Liver (tissue), 9 donors: Measurements from ENCODE around the gene GNPTG. TPM values are rescaled to one million over a fixed set of nuclear protein-coding genes. Genes with fewer than 3 reads are reported as not detected.

Experiments
- DNase-seq: peaks from one replicate; pipeline ENCODE4 v3.0.0-alpha.2; 2017; ENCODE audit warnings: low spot score
- H3K27ac ChIP-seq, 2 donors: one replicate each; pipeline ENCODE4 v1.7.0; 2013; ENCODE audit warnings: inconsistent platforms in 2 of 2, low read length in 2 of 2, control low read depth in 1 of 2, low read depth in 1 of 2, mild to moderate bottlenecking in 1 of 2
- H3K27me3 ChIP-seq, 4 donors: one replicate each; pipeline versions ENCODE4 v1.6.1 to v1.7.0; 2013; ENCODE audit warnings: low read length in 3 of 4, inconsistent platforms in 1 of 4, mild to moderate bottlenecking in 1 of 4, moderate library complexity in 1 of 4; ENCODE audit not compliant: control insufficient read depth in 4 of 4, insufficient read depth in 4 of 4
- H3K36me3 ChIP-seq, 4 donors: one replicate each; pipeline versions ENCODE4 v1.6.1 to v1.7.0; 2013; ENCODE audit warnings: low read length in 3 of 4, mild to moderate bottlenecking in 3 of 4, low read depth in 1 of 4, moderate library complexity in 1 of 4; ENCODE audit not compliant: control insufficient read depth in 4 of 4, insufficient read depth in 3 of 4
- H3K4me1 ChIP-seq, 4 donors: one replicate each; pipeline versions ENCODE4 v1.6.1 to v1.7.0; 2013; ENCODE audit warnings: low read length in 3 of 4, mild to moderate bottlenecking in 3 of 4, moderate library complexity in 1 of 4; ENCODE audit not compliant: control insufficient read depth in 4 of 4, insufficient read depth in 4 of 4
- H3K4me3 ChIP-seq, 3 donors: one replicate each; pipeline versions ENCODE4 v1.6.1 to v1.7.0; 2013; ENCODE audit warnings: low read length in 3 of 3, control low read depth in 1 of 3, low read depth in 1 of 3, mild to moderate bottlenecking in 1 of 3
- H3K9ac ChIP-seq, 2 donors: one replicate each; pipeline ENCODE4 v1.7.0; 2013; ENCODE audit warnings: low read length in 2 of 2, mild to moderate bottlenecking in 2 of 2, moderate library complexity in 2 of 2, control low read depth in 1 of 2, low read depth in 1 of 2
- H3K9me3 ChIP-seq, 4 donors: one replicate each; pipeline versions ENCODE4 v1.6.1 to v1.7.0; 2013; ENCODE audit warnings: low read length in 3 of 4; ENCODE audit not compliant: control insufficient read depth in 4 of 4
- EGR1 ChIP-seq, 2 donors: IDR thresholded peaks; 2 replicates each; pipeline ENCODE4 v1.6.1; 2016 to 2018; ENCODE audit warnings: antibody characterized with exemption in 2 of 2, low read depth in 2 of 2
- FOXA1 ChIP-seq: IDR thresholded peaks from 2 replicates; pipeline ENCODE4 v1.6.1; 2016; ENCODE audit warnings: antibody characterized with exemption
- FOXA2 ChIP-seq: IDR thresholded peaks from 2 replicates; pipeline ENCODE4 v1.6.1; 2016; ENCODE audit warnings: antibody characterized with exemption
- HNF4A ChIP-seq, 2 donors: conservative IDR thresholded peaks; 2 replicates each; pipeline ENCODE4 v1.6.1; 2016; ENCODE audit warnings: antibody characterized with exemption in 2 of 2, mild to moderate bottlenecking in 2 of 2
- HNF4G ChIP-seq: IDR thresholded peaks from 2 replicates; pipeline ENCODE4 v1.6.1; 2016; ENCODE audit warnings: antibody characterized with exemption
- JUND ChIP-seq, 2 donors: IDR thresholded peaks; 2 replicates each; pipeline ENCODE4 v1.6.1; 2016; ENCODE audit warnings: antibody characterized with exemption in 2 of 2
- NR2F2 ChIP-seq: IDR thresholded peaks from 2 replicates; pipeline ENCODE4 v1.6.1; 2016; ENCODE audit warnings: antibody characterized with exemption
- RAD21 ChIP-seq, 2 donors: IDR thresholded peaks; 2 replicates each; pipeline ENCODE4 v1.6.1; 2016; ENCODE audit warnings: antibody characterized with exemption in 2 of 2, mild to moderate bottlenecking in 2 of 2
- RXRA ChIP-seq, 2 donors: IDR thresholded peaks; 2 replicates each; pipeline ENCODE4 v1.6.1; 2017 to 2018; ENCODE audit warnings: antibody characterized with exemption in 2 of 2, mild to moderate bottlenecking in 1 of 2
- SP1 ChIP-seq: IDR thresholded peaks from 2 replicates; pipeline ENCODE4 v1.6.1; 2018; ENCODE audit warnings: antibody characterized with exemption, mild to moderate bottlenecking
- TAF1 ChIP-seq: conservative IDR thresholded peaks from 2 replicates; pipeline ENCODE4 v1.6.1; 2016; ENCODE audit warnings: antibody characterized with exemption, mild to moderate bottlenecking
- YY1 ChIP-seq: IDR thresholded peaks from 2 replicates; pipeline ENCODE4 v1.6.1; 2016; ENCODE audit warnings: antibody characterized with exemption, mild to moderate bottlenecking
- WGBS: extraction: QIAGEN DNeasy Blood & Tissue Kit; methylation state at CpG from one replicate; pipeline ENCODE4 v1.1.7; 2013; 5-methylcytosine and 5-hydroxymethylcytosine counted together
- polyA plus RNA-seq, 2 donors: library from polyadenylated mRNA; stranded (reverse) in 1 of 2; unstranded in 1 of 2; fragments of 200-250 nt in 1 of 2; fragments of >200 nt in 1 of 2; fragmentation: Nextera tagmentation in 1 of 2; extraction: Ambion mirVana in 1 of 2; gene quantifications; one replicate each; pipeline versions ENCODE4 v1.2.1 to v1.2.3, GENCODE V29; 2013 to 2015
- total RNA-seq, 2 donors: library from RNA; depleted of rRNA; stranded (reverse); fragments of >200 nt; gene quantifications; one replicate each; pipeline ENCODE4 v1.2.3, GENCODE V29; 2014
- TF ChIP-seq, protein P1 (sequence below): fragments of 150-350 bp; IDR thresholded peaks from 2 replicates; pipeline ENCODE4 v1.5.1; 2017; ENCODE audit warnings: improper control_type of control experiment, low read depth, low read length; ENCODE audit not compliant: missing input control
- TF ChIP-seq, protein P2 (sequence below): IDR thresholded peaks from 2 replicates; pipeline ENCODE4 v1.6.1; 2016; ENCODE audit warnings: antibody characterized with exemption
- TF ChIP-seq, protein P3 (sequence below): IDR thresholded peaks from 2 replicates; pipeline ENCODE4 v1.6.1; 2016; ENCODE audit warnings: antibody characterized with exemption
- TF ChIP-seq, protein P4 (sequence below): IDR thresholded peaks from 2 replicates; pipeline ENCODE4 v1.6.1; 2016; ENCODE audit warnings: antibody characterized with exemption, mild to moderate bottlenecking
- TF ChIP-seq, protein P5 (sequence below): IDR thresholded peaks from 2 replicates; pipeline ENCODE4 v1.6.1; 2016; ENCODE audit warnings: antibody characterized with exemption
- donor health status: healthy.
- donor health status: healthy.
- donor health status: healthy.
- donor health status: healthy.
- donor health status: healthy.

The GNPTG gene
- total and polyA plus RNA-seq, 4 donors = 24.4 to 79.6 (median 41.0) TPM

DNA sequence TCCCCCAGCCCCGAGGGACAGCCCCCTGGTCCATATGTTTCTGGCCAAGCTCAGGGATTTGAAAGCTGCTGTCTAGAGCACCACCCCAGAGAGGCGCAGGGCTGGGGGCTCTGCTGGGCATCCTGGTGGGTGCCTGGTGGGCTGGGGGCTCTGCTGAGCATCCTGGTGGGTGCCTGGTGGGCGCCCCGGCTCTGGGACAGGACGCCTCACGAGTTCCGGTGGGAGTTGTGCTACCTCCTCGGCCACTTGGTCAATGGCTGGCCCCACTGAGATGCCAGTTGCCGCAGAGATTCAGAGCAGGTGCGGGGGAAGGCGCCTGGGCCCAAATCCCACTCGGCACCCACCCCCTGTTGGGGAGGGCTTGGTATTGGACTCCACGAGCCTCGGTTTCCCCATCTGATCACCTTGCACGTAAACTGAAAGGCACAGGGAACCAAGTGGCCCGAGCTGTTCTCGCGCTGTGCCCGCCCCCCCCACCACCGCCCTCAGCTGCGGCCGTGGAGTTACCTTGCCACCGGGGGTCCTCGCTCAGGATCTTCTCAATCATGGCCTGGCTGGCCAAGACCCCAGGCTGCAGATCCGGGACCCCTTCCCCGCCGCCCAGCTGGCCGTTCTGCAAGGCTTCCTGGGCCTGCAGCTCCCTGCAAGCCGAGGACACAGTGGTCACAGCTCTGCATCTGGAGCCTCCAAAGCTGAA, 49.5 kb downstream of the GNPTG start (continued):
- TF ChIP-seq, protein P1, sequence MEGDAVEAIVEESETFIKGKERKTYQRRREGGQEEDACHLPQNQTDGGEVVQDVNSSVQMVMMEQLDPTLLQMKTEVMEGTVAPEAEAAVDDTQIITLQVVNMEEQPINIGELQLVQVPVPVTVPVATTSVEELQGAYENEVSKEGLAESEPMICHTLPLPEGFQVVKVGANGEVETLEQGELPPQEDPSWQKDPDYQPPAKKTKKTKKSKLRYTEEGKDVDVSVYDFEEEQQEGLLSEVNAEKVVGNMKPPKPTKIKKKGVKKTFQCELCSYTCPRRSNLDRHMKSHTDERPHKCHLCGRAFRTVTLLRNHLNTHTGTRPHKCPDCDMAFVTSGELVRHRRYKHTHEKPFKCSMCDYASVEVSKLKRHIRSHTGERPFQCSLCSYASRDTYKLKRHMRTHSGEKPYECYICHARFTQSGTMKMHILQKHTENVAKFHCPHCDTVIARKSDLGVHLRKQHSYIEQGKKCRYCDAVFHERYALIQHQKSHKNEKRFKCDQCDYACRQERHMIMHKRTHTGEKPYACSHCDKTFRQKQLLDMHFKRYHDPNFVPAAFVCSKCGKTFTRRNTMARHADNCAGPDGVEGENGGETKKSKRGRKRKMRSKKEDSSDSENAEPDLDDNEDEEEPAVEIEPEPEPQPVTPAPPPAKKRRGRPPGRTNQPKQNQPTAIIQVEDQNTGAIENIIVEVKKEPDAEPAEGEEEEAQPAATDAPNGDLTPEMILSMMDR = no peak
- no peak for TF ChIP-seq RXRA (IDR thresholded peaks at IDR 0.05)
- no peak for TF ChIP-seq SP1
- TF ChIP-seq YY1 = no peak
- TF ChIP-seq JUND (IDR thresholded peaks at IDR 0.05) = no peak
- TF ChIP-seq HNF4A (conservative IDR thresholded peaks at IDR 0.05) = no peak
- no peak for TF ChIP-seq EGR1 (IDR thresholded peaks at IDR 0.05; ENCODE audit: low read depth in 2 of 2)
- TF ChIP-seq, protein P2, sequence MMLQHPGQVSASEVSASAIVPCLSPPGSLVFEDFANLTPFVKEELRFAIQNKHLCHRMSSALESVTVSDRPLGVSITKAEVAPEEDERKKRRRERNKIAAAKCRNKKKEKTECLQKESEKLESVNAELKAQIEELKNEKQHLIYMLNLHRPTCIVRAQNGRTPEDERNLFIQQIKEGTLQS = no peak

DNA sequence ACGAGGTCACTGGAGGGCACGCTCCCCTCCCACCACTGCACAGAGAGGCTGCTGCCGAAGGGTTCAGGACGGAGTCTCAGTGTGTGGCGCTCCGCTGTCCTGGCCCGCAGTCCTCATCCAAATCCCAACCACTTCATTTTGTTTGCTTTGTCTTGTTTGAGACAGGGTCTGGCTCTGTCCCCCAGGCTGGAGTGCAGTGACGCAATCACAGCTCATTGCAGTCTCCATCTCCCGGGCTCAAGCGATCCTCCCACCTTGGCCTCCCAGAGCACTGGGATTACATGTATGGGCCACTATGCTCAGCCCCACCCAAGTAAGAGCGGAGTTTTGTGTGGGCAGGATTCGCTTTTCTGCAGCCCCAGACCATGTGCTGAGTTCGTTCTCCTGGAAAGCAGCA, 50.0 kb downstream of the GNPTG start:
- WGBS = 92% methylated on average over 13 of the region's 13 CpGs
- H3K9ac ChIP-seq = no peak overlapping the region
- DNase-seq = no peak
- peaks cover 7 to 52% (median 12%) of the 10 kb centered on the region in 4 donors for H3K36me3 ChIP-seq
- no peak overlapping the region for H3K27ac ChIP-seq
- no peaks in the 10 kb centered on the region for H3K9me3 ChIP-seq
- no peaks in the 10 kb centered on the region for H3K4me1 ChIP-seq
- no peaks in the 10 kb centered on the region for H3K27me3 ChIP-seq
- no peak for TF ChIP-seq FOXA1
- TF ChIP-seq, protein P1 = no peak
- TF ChIP-seq HNF4A (conservative IDR thresholded peaks at IDR 0.05) = no peak
- TF ChIP-seq, protein P2 = no peak
- no peak for TF ChIP-seq TAF1
- TF ChIP-seq, protein P3, sequence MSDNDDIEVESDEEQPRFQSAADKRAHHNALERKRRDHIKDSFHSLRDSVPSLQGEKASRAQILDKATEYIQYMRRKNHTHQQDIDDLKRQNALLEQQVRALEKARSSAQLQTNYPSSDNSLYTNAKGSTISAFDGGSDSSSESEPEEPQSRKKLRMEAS = no peak
- no peak for TF ChIP-seq FOXA2
- TF ChIP-seq HNF4G = no peak
- TF ChIP-seq RAD21 (IDR thresholded peaks at IDR 0.05) = no peak
- no peak for TF ChIP-seq RXRA (IDR thresholded peaks at IDR 0.05)
- TF ChIP-seq, protein P4, sequence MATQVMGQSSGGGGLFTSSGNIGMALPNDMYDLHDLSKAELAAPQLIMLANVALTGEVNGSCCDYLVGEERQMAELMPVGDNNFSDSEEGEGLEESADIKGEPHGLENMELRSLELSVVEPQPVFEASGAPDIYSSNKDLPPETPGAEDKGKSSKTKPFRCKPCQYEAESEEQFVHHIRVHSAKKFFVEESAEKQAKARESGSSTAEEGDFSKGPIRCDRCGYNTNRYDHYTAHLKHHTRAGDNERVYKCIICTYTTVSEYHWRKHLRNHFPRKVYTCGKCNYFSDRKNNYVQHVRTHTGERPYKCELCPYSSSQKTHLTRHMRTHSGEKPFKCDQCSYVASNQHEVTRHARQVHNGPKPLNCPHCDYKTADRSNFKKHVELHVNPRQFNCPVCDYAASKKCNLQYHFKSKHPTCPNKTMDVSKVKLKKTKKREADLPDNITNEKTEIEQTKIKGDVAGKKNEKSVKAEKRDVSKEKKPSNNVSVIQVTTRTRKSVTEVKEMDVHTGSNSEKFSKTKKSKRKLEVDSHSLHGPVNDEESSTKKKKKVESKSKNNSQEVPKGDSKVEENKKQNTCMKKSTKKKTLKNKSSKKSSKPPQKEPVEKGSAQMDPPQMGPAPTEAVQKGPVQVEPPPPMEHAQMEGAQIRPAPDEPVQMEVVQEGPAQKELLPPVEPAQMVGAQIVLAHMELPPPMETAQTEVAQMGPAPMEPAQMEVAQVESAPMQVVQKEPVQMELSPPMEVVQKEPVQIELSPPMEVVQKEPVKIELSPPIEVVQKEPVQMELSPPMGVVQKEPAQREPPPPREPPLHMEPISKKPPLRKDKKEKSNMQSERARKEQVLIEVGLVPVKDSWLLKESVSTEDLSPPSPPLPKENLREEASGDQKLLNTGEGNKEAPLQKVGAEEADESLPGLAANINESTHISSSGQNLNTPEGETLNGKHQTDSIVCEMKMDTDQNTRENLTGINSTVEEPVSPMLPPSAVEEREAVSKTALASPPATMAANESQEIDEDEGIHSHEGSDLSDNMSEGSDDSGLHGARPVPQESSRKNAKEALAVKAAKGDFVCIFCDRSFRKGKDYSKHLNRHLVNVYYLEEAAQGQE = no peak
- TF ChIP-seq NR2F2 = no peak
- TF ChIP-seq SP1 = no peak
- TF ChIP-seq, protein P5, sequence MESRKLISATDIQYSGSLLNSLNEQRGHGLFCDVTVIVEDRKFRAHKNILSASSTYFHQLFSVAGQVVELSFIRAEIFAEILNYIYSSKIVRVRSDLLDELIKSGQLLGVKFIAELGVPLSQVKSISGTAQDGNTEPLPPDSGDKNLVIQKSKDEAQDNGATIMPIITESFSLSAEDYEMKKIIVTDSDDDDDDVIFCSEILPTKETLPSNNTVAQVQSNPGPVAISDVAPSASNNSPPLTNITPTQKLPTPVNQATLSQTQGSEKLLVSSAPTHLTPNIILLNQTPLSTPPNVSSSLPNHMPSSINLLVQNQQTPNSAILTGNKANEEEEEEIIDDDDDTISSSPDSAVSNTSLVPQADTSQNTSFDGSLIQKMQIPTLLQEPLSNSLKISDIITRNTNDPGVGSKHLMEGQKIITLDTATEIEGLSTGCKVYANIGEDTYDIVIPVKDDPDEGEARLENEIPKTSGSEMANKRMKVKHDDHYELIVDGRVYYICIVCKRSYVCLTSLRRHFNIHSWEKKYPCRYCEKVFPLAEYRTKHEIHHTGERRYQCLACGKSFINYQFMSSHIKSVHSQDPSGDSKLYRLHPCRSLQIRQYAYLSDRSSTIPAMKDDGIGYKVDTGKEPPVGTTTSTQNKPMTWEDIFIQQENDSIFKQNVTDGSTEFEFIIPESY = no peak
- no peak for TF ChIP-seq YY1
- no peak for TF ChIP-seq JUND (IDR thresholded peaks at IDR 0.05)
- H3K4me3 ChIP-seq = no peak overlapping the region
